Mesenchymal stem cell (in vitro differentiated cells and primary cell): ENCODE results near the gene NOL4L.

Source experiments
- DNase-seq: peaks from one replicate; pipeline ENCODE4 v3.0.0-alpha.2; 2013
- H2AFZ ChIP-seq: one replicate; pipeline ENCODE4 v1.6.1; 2013; ENCODE audit warnings: low read depth, mild to moderate bottlenecking, control low read depth, inconsistent platforms, low read length, moderate library complexity
- H2AK5ac ChIP-seq: 2 replicates; pipeline ENCODE4 v1.6.1; 2013; ENCODE audit warnings: low read length, moderate library complexity, mild to moderate bottlenecking, inconsistent platforms; ENCODE audit not compliant: severe bottlenecking
- H2BK120ac ChIP-seq: one replicate; pipeline ENCODE4 v1.6.1; 2013; ENCODE audit warnings: low read depth, mild to moderate bottlenecking, inconsistent platforms, low read length, moderate library complexity
- H2BK12ac ChIP-seq, 2 experiments: one replicate each; pipeline ENCODE4 v1.6.1; 2013; ENCODE audit warnings: inconsistent platforms in 2 of 2, low read length in 2 of 2, mild to moderate bottlenecking in 2 of 2, moderate library complexity in 2 of 2, control low read depth in 1 of 2
- H2BK15ac ChIP-seq: one replicate; pipeline ENCODE4 v1.6.1; 2013; ENCODE audit warnings: mild to moderate bottlenecking, low read depth, inconsistent platforms; ENCODE audit not compliant: poor library complexity, severe bottlenecking
- H2BK5ac ChIP-seq: 2 replicates; pipeline ENCODE4 v1.6.1; 2013; ENCODE audit warnings: low read depth, mild to moderate bottlenecking, low read length, control low read depth, inconsistent platforms; ENCODE audit not compliant: poor library complexity, severe bottlenecking
- H3K14ac ChIP-seq, 2 experiments: one replicate each; pipeline ENCODE4 v1.6.1; 2013; ENCODE audit warnings: inconsistent platforms in 2 of 2, low read length in 2 of 2, control low read depth in 1 of 2, mild to moderate bottlenecking in 1 of 2, moderate library complexity in 1 of 2
- H3K18ac ChIP-seq, 2 experiments: one replicate each; pipeline ENCODE4 v1.6.1; 2013; ENCODE audit warnings: inconsistent platforms in 2 of 2, low read length in 2 of 2, control low read depth in 1 of 2, low read depth in 1 of 2, mild to moderate bottlenecking in 1 of 2
- H3K23ac ChIP-seq, 2 experiments: one replicate each; pipeline ENCODE4 v1.6.1; 2013; ENCODE audit warnings: inconsistent platforms in 2 of 2, low read length in 2 of 2, mild to moderate bottlenecking in 2 of 2, moderate library complexity in 2 of 2, control low read depth in 1 of 2
- H3K27ac ChIP-seq: 2 replicates; pipeline ENCODE4 v1.5.1; 2013; ENCODE audit warnings: mild to moderate bottlenecking, moderate library complexity, low read length, control low read depth, inconsistent platforms; ENCODE audit not compliant: poor library complexity, severe bottlenecking
- H3K27me3 ChIP-seq, 2 experiments: 2 replicates each; pipeline versions ENCODE4 v1.6.1 to v1.7.0; 2013; ENCODE audit warnings: low read length in 2 of 2, mild to moderate bottlenecking in 2 of 2, moderate library complexity in 2 of 2, control low read depth in 1 of 2, inconsistent platforms in 1 of 2; ENCODE audit not compliant: control insufficient read depth in 1 of 2, insufficient read depth in 1 of 2
- H3K36me3 ChIP-seq, 2 experiments: 2 replicates each; pipeline versions ENCODE4 v1.6.1 to v1.7.0; 2013; ENCODE audit warnings: low read length in 2 of 2, control low read depth in 1 of 2, inconsistent platforms in 1 of 2, low read depth in 1 of 2, mild to moderate bottlenecking in 1 of 2; ENCODE audit not compliant: insufficient read depth in 2 of 2, control insufficient read depth in 1 of 2
- H3K4ac ChIP-seq, 2 experiments: one replicate each; pipeline ENCODE4 v1.6.1; 2013; ENCODE audit warnings: inconsistent platforms in 2 of 2, low read length in 2 of 2, mild to moderate bottlenecking in 2 of 2, moderate library complexity in 2 of 2, control low read depth in 1 of 2, low read depth in 1 of 2
- H3K4me1 ChIP-seq: 2 replicates; pipeline ENCODE4 v1.6.1; 2013; ENCODE audit warnings: low read depth, low read length, control low read depth; ENCODE audit not compliant: control insufficient read depth, insufficient read depth
- H3K4me2 ChIP-seq: 2 replicates; pipeline ENCODE4 v1.6.1; 2013; ENCODE audit warnings: low read length, mild to moderate bottlenecking, inconsistent platforms; ENCODE audit not compliant: poor library complexity, severe bottlenecking
- H3K4me3 ChIP-seq, 2 experiments: 2 replicates each; pipeline versions ENCODE4 v1.5.1 to v1.7.0; 2013; ENCODE audit warnings: low read length in 2 of 2, mild to moderate bottlenecking in 2 of 2, control low read depth in 1 of 2, low read depth in 1 of 2; ENCODE audit not compliant: insufficient read depth in 1 of 2
- H3K79me1 ChIP-seq: replicated peaks from 2 replicates; pipeline ENCODE4 v1.6.1; 2013; ENCODE audit warnings: mild to moderate bottlenecking, control low read depth, low read length, inconsistent platforms; ENCODE audit not compliant: poor library complexity, severe bottlenecking
- H3K9ac ChIP-seq: 2 replicates; pipeline ENCODE4 v1.7.0; 2013; ENCODE audit warnings: mild to moderate bottlenecking, low read length, moderate library complexity
- H3K9me3 ChIP-seq: 2 replicates; pipeline ENCODE4 v1.7.0; 2013; ENCODE audit warnings: mild to moderate bottlenecking, low read length; ENCODE audit not compliant: control insufficient read depth
- H4K8ac ChIP-seq: one replicate; pipeline ENCODE4 v1.6.1; 2013; ENCODE audit warnings: inconsistent platforms, mild to moderate bottlenecking, low read length, moderate library complexity
- H4K91ac ChIP-seq: one replicate; pipeline ENCODE4 v1.6.1; 2013; ENCODE audit warnings: mild to moderate bottlenecking, low read length, inconsistent platforms
- WGBS: methylation state at CpG from one replicate; pipeline ENCODE4 v1.1.7; 2013; ENCODE audit warnings: mixed read lengths; 5-methylcytosine and 5-hydroxymethylcytosine counted together

Gene NOL4L

DNA sequence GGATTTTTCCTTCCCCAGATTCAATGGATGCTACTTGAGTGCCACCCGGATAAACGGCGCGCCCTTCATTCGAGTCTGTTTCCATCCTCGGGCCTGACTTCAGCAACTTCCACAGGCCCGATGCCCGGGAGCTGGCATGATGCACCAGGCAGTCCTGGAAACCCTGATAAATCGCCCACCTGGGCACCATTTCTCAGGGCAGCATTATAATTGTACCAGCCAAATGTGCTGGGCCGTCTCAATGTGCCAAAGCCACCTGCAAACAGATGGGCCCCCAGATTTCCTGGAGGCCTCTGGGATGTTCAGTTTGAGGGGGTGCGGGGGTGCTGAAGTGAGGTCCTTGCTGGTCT, 65.8 kb downstream of the NOL4L start:
- H3K18ac ChIP-seq, result no peak overlapping the region
- no peak overlapping the region for H3K27ac ChIP-seq
- no peak overlapping the region for H2AK5ac ChIP-seq
- WGBS, result 93% methylated on average over 11 of the region's 11 CpGs
- H3K9me3 ChIP-seq, result no peaks in the 10 kb centered on the region
- H3K4ac ChIP-seq, result no peak overlapping the region
- H3K4me3 ChIP-seq, result no peak overlapping the region
- H4K8ac ChIP-seq, result no peak overlapping the region
- H3K4me2 ChIP-seq, result no peak overlapping the region
- H3K27me3 ChIP-seq, result peaks cover 5 to 27% of the 10 kb centered on the region in 2 experiments
- H2BK12ac ChIP-seq, result no peak overlapping the region
- no peak overlapping the region for H3K14ac ChIP-seq
- no peak overlapping the region for H2BK5ac ChIP-seq
- H2AFZ ChIP-seq, result no peak overlapping the region
- no peaks in the 10 kb centered on the region for H3K79me1 ChIP-seq
- H2BK15ac ChIP-seq, result no peak overlapping the region
- no peak overlapping the region for H3K23ac ChIP-seq
- no peak overlapping the region for H2BK120ac ChIP-seq
- H3K9ac ChIP-seq, result no peak overlapping the region
- peaks cover 0 to 6% of the 10 kb centered on the region in 2 experiments for H3K36me3 ChIP-seq
- peaks cover 23% of the 10 kb centered on the region for H3K4me1 ChIP-seq
- DNase-seq, result no peak
- no peak overlapping the region for H4K91ac ChIP-seq

DNA sequence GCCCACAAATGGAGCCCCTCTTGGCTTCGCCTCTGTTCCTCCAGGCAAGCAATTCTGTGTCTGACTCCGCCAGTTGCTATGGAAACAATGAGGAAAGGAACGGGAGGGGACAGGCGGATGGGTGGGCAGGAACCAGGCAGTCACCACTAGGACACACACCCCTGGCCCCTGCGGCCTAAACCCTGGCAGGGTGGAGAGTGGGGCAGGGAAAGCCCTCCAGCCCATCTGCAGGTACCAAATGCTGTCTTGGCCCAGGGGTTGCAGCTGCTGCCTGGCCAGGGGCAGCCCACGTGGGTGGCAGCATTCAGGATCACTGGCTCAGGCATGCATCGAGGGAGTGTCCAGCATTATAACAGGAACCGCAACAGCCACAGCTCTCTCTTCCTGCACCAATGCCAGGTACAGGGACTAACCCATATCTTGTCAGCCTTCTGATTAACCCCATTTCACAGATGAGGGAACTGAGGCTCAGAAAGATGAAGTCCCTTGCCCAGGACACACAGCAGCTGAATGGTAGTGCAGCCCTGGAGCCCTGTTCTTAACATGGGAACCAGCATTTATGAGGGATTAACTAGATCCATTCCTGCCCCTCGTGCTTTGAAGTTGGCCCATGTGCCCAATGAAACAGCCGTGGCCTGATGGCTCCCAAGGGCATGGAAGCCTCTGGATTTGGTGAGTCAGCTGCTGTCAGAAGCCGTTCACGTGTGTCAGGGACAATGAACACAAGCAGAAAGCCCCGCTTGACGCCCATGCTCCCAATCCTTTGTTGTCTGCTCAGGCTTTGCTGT, 66.3 kb downstream of the NOL4L start:
- Histone ChIP-seq H3K18ac (no peak overlapping the region), H2BK12ac (peak overlapping the region in 1 of 2 experiments; percentile 76), H2BK120ac (no peak overlapping the region), H4K91ac (no peak overlapping the region), H2BK5ac (no peak overlapping the region), H3K27ac (no peak overlapping the region), H2AK5ac (no peak overlapping the region), H3K4me2 (no peak overlapping the region), H3K27me3 (peaks cover 5 to 27% of the 10 kb centered on the region in 2 experiments), H4K8ac (no peak overlapping the region), H3K23ac (no peak overlapping the region), H3K36me3 (peaks cover 0 to 3% of the 10 kb centered on the region in 2 experiments), H3K4me3 (no peak overlapping the region), H3K4me1 (peaks cover 20% of the 10 kb centered on the region), H2AFZ (no peak overlapping the region), H3K4ac (no peak overlapping the region), H3K9ac (no peak overlapping the region), H2BK15ac (no peak overlapping the region), H3K9me3 (no peaks in the 10 kb centered on the region), H3K79me1 (no peaks in the 10 kb centered on the region), H3K14ac (peak overlapping the region in 1 of 2 experiments; percentile 64)
- WGBS, result 73% methylated on average over 14 of the region's 14 CpGs
- DNase-seq, result no peak

GRCh38 chr20:32517914-32518592, 67.1 kb downstream of the NOL4L start:
- H2BK5ac ChIP-seq, result no peak overlapping the region
- peak overlapping the region in 1 of 2 experiments; percentile 84 for H3K18ac ChIP-seq
- H3K4me2 ChIP-seq, result no peak overlapping the region
- H3K27ac ChIP-seq, result no peak overlapping the region
- no peak overlapping the region for H2AK5ac ChIP-seq
- no peak overlapping the region for H3K23ac ChIP-seq
- H2BK12ac ChIP-seq, result peak overlapping the region; percentile 76 to 96
- DNase-seq, result no peak
- H3K4me3 ChIP-seq, result no peak overlapping the region
- no peak overlapping the region for H2BK15ac ChIP-seq
- H2BK120ac ChIP-seq, result no peak overlapping the region
- 85% methylated on average over 15 of the region's 15 CpGs for WGBS
- peaks cover 17% of the 10 kb centered on the region for H3K4me1 ChIP-seq
- no peaks in the 10 kb centered on the region for H3K9me3 ChIP-seq
- no peak overlapping the region for H2AFZ ChIP-seq
- no peak overlapping the region for H4K8ac ChIP-seq
- H3K9ac ChIP-seq, result no peak overlapping the region
- H4K91ac ChIP-seq, result peak overlapping the region; percentile 19
- H3K79me1 ChIP-seq, result no peaks in the 10 kb centered on the region
- no peak overlapping the region for H3K14ac ChIP-seq
- peaks cover 5 to 25% of the 10 kb centered on the region in 2 experiments for H3K27me3 ChIP-seq
- H3K4ac ChIP-seq, result peak overlapping the region in 1 of 2 experiments; percentile 13
- peaks cover 0 to 2% of the 10 kb centered on the region in 2 experiments for H3K36me3 ChIP-seq

- H3K4me1 ChIP-seq, result peaks cover 15% of the 10 kb centered on the region
- H2BK120ac ChIP-seq, result no peak overlapping the region
- peak overlapping the region; percentile 18 to 85 for H3K4ac ChIP-seq
- H2BK5ac ChIP-seq, result no peak overlapping the region
- peaks cover 0 to 2% of the 10 kb centered on the region in 2 experiments for H3K36me3 ChIP-seq
- H3K9ac ChIP-seq, result no peak overlapping the region
- H4K8ac ChIP-seq, result peak overlapping the region; percentile 71
- WGBS, result 77% methylated on average over 6 of the region's 6 CpGs
- peak overlapping the region; percentile 83 for H2AFZ ChIP-seq
- no peak overlapping the region for H2AK5ac ChIP-seq
- H3K79me1 ChIP-seq, result no peaks in the 10 kb centered on the region
- H3K9me3 ChIP-seq, result no peaks in the 10 kb centered on the region
- H3K4me2 ChIP-seq, result no peak overlapping the region
- no peak for DNase-seq
- H4K91ac ChIP-seq, result peak overlapping the region; percentile 58
- no peak overlapping the region for H3K4me3 ChIP-seq
- H3K23ac ChIP-seq, result peak overlapping the region in 1 of 2 experiments; percentile 46
- H3K14ac ChIP-seq, result peak overlapping the region in 1 of 2 experiments; percentile 93
- peak overlapping the region in 1 of 2 experiments; percentile 96 for H2BK12ac ChIP-seq
- peaks cover 5 to 25% of the 10 kb centered on the region in 2 experiments for H3K27me3 ChIP-seq
- H2BK15ac ChIP-seq, result no peak overlapping the region
- H3K18ac ChIP-seq, result peak overlapping the region; percentile 62 to 84
- H3K27ac ChIP-seq, result no peak overlapping the region
These were observed 67.6 kb downstream of the NOL4L start for GRCh38 chr20:32517518-32517873.
